HG02885 (cell line): Measurements from ENCODE around the gene MED12L.
A peak's percentile ranks its signal among the peaks of the same experiment; 100 is the strongest.

Experiments
- ATAC-seq: cut with Tn5 transposase; IDR thresholded peaks from one replicate; pipeline ENCODE4 v1.9.1; 2021; ENCODE audit warnings: mild to moderate bottlenecking; ENCODE audit not compliant: unreplicated experiment, poor library complexity

Gene MED12L

GRCh38 chr3:151204530-151205402 lies 119.3 kb downstream of the MED12L start:
- ATAC-seq = no peak

- ATAC-seq = no peak
Measured at GRCh38 chr3:151205482-151205881, 120.0 kb downstream of the MED12L start.

GRCh38 chr3:151206201-151206600 lies 120.7 kb downstream of the MED12L start:
- ATAC-seq = no peak

GRCh38 chr3:151209654-151210053 lies 124.2 kb downstream of the MED12L start:
- ATAC-seq = no peak

GRCh38 chr3:151210676-151211381 lies 125.4 kb downstream of the MED12L start:
- no peak for ATAC-seq

- ATAC-seq = no peak
Measured at GRCh38 chr3:151213151-151213550, 127.7 kb downstream of the MED12L start.

- ATAC-seq = no peak
Measured at GRCh38 chr3:151213881-151214280, 128.4 kb downstream of the MED12L start.

GRCh38 chr3:151214459-151214858 lies 129.0 kb downstream of the MED12L start:
- no peak for ATAC-seq

GRCh38 chr3:151216641-151217607 lies 131.5 kb downstream of the MED12L start:
- no peak for ATAC-seq

- no peak for ATAC-seq
Measured at GRCh38 chr3:151218136-151218535, 132.7 kb downstream of the MED12L start.

GRCh38 chr3:151219056-151219455 lies 133.6 kb downstream of the MED12L start:
- ATAC-seq = no peak

- ATAC-seq = no peak
Measured at GRCh38 chr3:151224268-151224866, 138.9 kb downstream of the MED12L start.

GRCh38 chr3:151225040-151225975 lies 139.8 kb downstream of the MED12L start:
- no peak for ATAC-seq

- no peak for ATAC-seq
Measured at GRCh38 chr3:151226088-151226563, 140.7 kb downstream of the MED12L start.

GRCh38 chr3:151226825-151227224 lies 141.4 kb downstream of the MED12L start:
- no peak for ATAC-seq

- peak; percentile 31 for ATAC-seq
Measured at GRCh38 chr3:151227266-151227806, 141.9 kb downstream of the MED12L start.

GRCh38 chr3:151227807-151228665 lies 142.6 kb downstream of the MED12L start:
- peak; percentile 92 for ATAC-seq

GRCh38 chr3:151228666-151229040 lies 143.2 kb downstream of the MED12L start:
- no peak for ATAC-seq
